Cortex of kidney (tissue), 1 donor: ENCODE data around the gene ZNF385C.

Experiments
- DNase-seq: peaks from one replicate; lab custom pipeline; 2025; lab: John Stamatoyannopoulos, UW

Gene ZNF385C

GRCh38 chr17:42077755-42078154 is 20.5 kb downstream of the ZNF385C start:
- no peak for DNase-seq

GRCh38 chr17:42076797-42077559 is 21.3 kb downstream of the ZNF385C start:
- no peak for DNase-seq

GRCh38 chr17:42075789-42076188 is 22.5 kb downstream of the ZNF385C start:
- DNase-seq = no peak

- no peak for DNase-seq
These were observed 25.7 kb downstream of the ZNF385C start for GRCh38 chr17:42072323-42073187.

- DNase-seq = no peak
These were observed 26.5 kb downstream of the ZNF385C start for GRCh38 chr17:42071810-42072209.

GRCh38 chr17:42068979-42069378 is 29.3 kb downstream of the ZNF385C start:
- DNase-seq = no peak

- no peak for DNase-seq
These were observed 30.7 kb downstream of the ZNF385C start for GRCh38 chr17:42067371-42068091.

GRCh38 chr17:42065201-42065600 is 33.1 kb downstream of the ZNF385C start:
- DNase-seq = no peak

GRCh38 chr17:42062681-42063080 is 35.6 kb downstream of the ZNF385C start:
- DNase-seq = no peak

- no peak for DNase-seq
These were observed 36.4 kb downstream of the ZNF385C start for GRCh38 chr17:42061646-42062487.

GRCh38 chr17:42060231-42060630 is 38.0 kb downstream of the ZNF385C start:
- DNase-seq = no peak

- no peak for DNase-seq
These were observed 38.5 kb downstream of the ZNF385C start for GRCh38 chr17:42059815-42060214.

GRCh38 chr17:42058063-42058462 is 40.2 kb downstream of the ZNF385C start:
- DNase-seq = no peak

- no peak for DNase-seq
These were observed 41.6 kb downstream of the ZNF385C start for GRCh38 chr17:42056635-42057034.

GRCh38 chr17:42055496-42055895 is 42.8 kb downstream of the ZNF385C start:
- no peak for DNase-seq

- no peak for DNase-seq
These were observed 43.2 kb downstream of the ZNF385C start for GRCh38 chr17:42055027-42055426.

GRCh38 chr17:42053731-42054500 is 44.4 kb downstream of the ZNF385C start:
- DNase-seq = no peak

- no peak for DNase-seq
These were observed 45.9 kb downstream of the ZNF385C start for GRCh38 chr17:42052346-42052877.

GRCh38 chr17:42051645-42052044 is 46.6 kb downstream of the ZNF385C start:
- DNase-seq = no peak

- DNase-seq = no peak
These were observed 47.3 kb downstream of the ZNF385C start for GRCh38 chr17:42051013-42051400.
